Central memory CD8-positive, alpha-beta T cell (primary cell): ENCODE data around the gene PARN.
A peak's percentile ranks its signal among the peaks of the same experiment; 100 is the strongest.
"Not testable (repeated sequence)": the region's sequence is repeated elsewhere in the genome, so short reads cannot be mapped to it uniquely, and the experiment has no call there.

ENCODE experiments used
- ATAC-seq: fragments of 150-1000 bp; cut with Tn5 transposase; replicated peaks from 2 replicates; pipeline ENCODE4 v1.10.0; 2022; ENCODE audit warnings: mild to moderate bottlenecking, moderate FRiP score, moderate number of reproducible peaks; ENCODE audit not compliant: poor library complexity, severe bottlenecking; ENCODE audit errors: extremely low read depth
- DNase-seq, 2 donors: peaks; one replicate each; pipeline ENCODE4 v3.0.0; 2021; ENCODE audit warnings: low spot score in 2 of 2
- H3K27ac Mint-ChIP-seq: one replicate; pipeline ENCODE4 v1.8.0; 2022; ENCODE audit warnings: low read depth, mild to moderate bottlenecking, moderate library complexity, mixed read lengths
- H3K27me3 Mint-ChIP-seq: one replicate; pipeline ENCODE4 v1.8.0; 2022; ENCODE audit warnings: mixed read lengths
- H3K36me3 Mint-ChIP-seq: one replicate; pipeline ENCODE4 v1.8.0; 2022; ENCODE audit warnings: mild to moderate bottlenecking, moderate library complexity, mixed read lengths; ENCODE audit not compliant: insufficient read depth
- H3K4me1 Mint-ChIP-seq: one replicate; pipeline ENCODE4 v1.8.0; 2022; ENCODE audit warnings: mixed read lengths
- H3K4me3 Mint-ChIP-seq: one replicate; pipeline ENCODE4 v1.8.0; 2022; ENCODE audit warnings: mild to moderate bottlenecking, moderate library complexity, mixed read lengths
- H3K9me3 Mint-ChIP-seq: one replicate; pipeline ENCODE4 v1.8.0; 2022; ENCODE audit warnings: mixed read lengths

PARN gene

GRCh38 chr16:14441533-14441932 is 188.5 kb downstream of the PARN start:
- DNase-seq, H3K27ac Mint-ChIP-seq, H3K9me3 Mint-ChIP-seq, H3K4me3 Mint-ChIP-seq, H3K27me3 Mint-ChIP-seq, ATAC-seq: not testable (repeated sequence)
- Mint-ChIP-seq H3K36me3 (peaks cover 17% of the 10 kb centered on the region), H3K4me1 (peaks cover 13% of the 10 kb centered on the region)

DNA sequence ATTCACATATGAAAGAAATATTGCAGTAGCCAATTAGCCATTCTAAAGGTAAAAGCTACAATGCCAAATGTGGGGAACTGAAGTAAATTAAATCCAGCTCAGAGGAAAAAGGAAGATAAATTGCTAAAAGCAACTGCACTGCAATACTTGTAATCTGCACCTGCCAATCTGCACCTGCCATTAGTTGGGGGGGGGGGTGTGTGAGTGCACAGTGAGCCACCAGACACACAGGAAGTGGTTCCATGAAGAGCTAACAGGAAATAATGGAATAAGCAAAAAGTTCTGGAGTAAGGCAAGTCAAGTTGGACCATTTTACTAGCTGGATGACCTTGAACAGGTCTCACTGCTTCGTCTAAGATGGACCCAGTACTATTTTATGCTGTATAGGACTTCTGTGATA is 191.8 kb downstream of the PARN start:
- peaks cover 34% of the 10 kb centered on the region for H3K4me1 Mint-ChIP-seq
- peaks cover 17% of the 10 kb centered on the region for H3K36me3 Mint-ChIP-seq
- H3K27me3 Mint-ChIP-seq, result no peaks in the 10 kb centered on the region
- DNase-seq, result no peak
- H3K9me3 Mint-ChIP-seq, result no peaks in the 10 kb centered on the region
- no peak overlapping the region for H3K27ac Mint-ChIP-seq
- no peak overlapping the region for H3K4me3 Mint-ChIP-seq
- no peak for ATAC-seq

DNA sequence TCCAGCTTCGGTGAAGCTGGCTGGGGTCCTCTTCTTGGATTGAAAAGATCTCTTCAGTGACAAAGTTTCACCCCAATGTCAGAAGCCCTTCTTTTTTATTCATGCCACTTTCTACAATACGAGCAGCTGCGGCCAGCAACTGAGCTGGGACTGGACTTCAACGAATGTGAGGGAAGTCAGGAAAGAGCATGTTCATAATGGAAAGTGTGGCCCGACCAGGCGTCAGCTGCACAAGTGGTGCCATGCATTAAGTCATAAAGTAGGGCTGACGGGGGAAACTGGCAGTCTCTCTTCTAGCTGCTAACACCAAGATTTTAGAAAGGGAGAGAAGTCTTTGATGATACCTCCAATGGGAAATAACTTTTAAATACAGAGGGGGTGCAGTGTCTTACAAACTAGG is 192.6 kb downstream of the PARN start:
- no peaks in the 10 kb centered on the region for H3K9me3 Mint-ChIP-seq
- DNase-seq (no peak), ATAC-seq (no peak)
- H3K4me3 Mint-ChIP-seq, result no peak overlapping the region
- no peaks in the 10 kb centered on the region for H3K27me3 Mint-ChIP-seq
- H3K27ac Mint-ChIP-seq, result no peak overlapping the region
- H3K4me1 Mint-ChIP-seq, result peaks cover 34% of the 10 kb centered on the region
- H3K36me3 Mint-ChIP-seq, result peaks cover 16% of the 10 kb centered on the region

DNA sequence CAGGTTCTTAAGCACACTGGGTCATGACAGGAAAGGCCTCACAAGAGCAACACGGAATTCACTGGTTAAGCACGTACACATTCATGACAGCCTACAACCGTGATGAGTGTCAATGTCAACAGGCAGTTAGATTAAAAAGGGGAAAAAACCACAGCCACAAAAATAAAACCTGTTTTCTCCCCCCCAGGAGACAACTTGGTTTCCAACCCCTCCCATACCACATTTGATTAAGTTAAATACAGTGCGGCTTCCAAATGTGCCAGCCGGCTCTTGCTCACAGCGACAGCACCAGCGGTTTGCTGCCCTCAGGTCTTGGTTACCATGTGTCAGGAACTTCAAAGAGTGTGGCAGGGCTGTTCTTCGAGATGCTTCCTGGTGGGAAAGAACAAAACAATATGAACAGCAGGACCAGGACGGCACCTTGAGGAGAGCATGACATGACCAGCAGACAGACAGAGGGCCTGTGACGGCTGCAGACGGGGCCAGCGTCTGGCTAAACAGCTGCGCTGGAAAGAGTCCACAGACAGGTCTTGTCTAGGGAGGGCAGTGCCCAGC is 193.6 kb downstream of the PARN start:
- peaks cover 18% of the 10 kb centered on the region for H3K36me3 Mint-ChIP-seq
- peak overlapping the region; percentile 71 for H3K4me3 Mint-ChIP-seq
- no peaks in the 10 kb centered on the region for H3K27me3 Mint-ChIP-seq
- peaks cover 34% of the 10 kb centered on the region for H3K4me1 Mint-ChIP-seq
- peak in 1 of 2 donors; percentile 48 for DNase-seq
- peak; percentile 87 for ATAC-seq
- H3K9me3 Mint-ChIP-seq, result no peaks in the 10 kb centered on the region
- peak overlapping the region; percentile 90 for H3K27ac Mint-ChIP-seq

GRCh38 chr16:14434860-14435259 is 195.2 kb downstream of the PARN start:
- H3K4me1 Mint-ChIP-seq, result peaks cover 34% of the 10 kb centered on the region
- H3K4me3 Mint-ChIP-seq, result no peak overlapping the region
- DNase-seq (no peak), ATAC-seq (no peak)
- no peaks in the 10 kb centered on the region for H3K9me3 Mint-ChIP-seq
- H3K27me3 Mint-ChIP-seq, result no peaks in the 10 kb centered on the region
- peaks cover 17% of the 10 kb centered on the region for H3K36me3 Mint-ChIP-seq
- H3K27ac Mint-ChIP-seq, result no peak overlapping the region

DNA sequence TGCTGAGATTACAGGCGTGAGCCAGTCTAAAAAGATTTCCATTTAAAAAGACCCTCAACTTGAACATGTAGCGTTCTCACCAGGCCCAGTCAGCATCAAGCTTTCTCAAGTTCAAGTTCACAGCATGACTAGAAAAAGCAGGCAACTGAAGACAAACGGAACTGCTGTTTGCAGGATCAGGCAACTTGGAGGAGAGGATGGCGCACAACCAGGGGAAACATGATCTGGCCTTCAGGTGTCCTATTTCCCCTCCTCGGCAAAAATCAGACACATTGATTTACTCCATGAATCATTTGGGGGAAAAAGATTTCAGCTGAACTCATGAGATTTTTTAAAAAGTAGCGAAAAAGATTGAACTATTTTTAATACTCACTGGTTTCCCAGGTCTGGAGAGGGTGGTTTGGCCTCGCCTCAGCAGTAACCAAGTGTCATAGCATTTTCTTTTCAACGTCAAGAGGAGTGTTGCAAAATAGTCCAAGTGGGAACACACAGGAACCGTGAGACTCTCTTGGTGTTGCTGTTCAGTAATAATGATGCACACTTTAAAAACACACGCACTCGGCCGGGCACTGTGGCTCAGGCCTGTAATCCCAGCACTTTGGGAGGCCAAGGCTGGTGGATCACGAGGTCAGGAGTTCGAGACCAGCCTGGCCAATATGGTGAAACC is 201.0 kb downstream of the PARN start:
- H3K4me1 Mint-ChIP-seq, ATAC-seq, DNase-seq, H3K27me3 Mint-ChIP-seq, H3K27ac Mint-ChIP-seq, H3K36me3 Mint-ChIP-seq, H3K4me3 Mint-ChIP-seq, H3K9me3 Mint-ChIP-seq: not testable (repeated sequence)

DNA sequence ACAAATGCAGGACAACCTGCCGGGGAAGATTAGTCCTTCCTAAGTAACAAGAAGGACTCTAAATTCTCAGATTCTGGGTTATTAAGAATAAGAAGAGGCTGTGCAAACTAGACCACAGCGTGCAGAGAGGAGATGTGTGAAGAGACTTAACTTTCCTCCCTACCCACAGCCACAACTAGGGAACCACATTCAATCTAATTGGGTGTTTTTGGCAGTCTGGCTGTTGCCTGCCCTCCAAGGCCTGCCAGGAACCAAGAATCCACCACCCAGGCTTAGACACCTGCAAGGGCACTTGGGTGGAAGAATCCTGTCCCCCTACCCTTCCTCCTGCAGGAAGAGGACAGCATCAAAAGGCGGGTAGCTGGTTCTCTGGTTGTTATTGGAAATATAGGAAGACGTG is 202.0 kb downstream of the PARN start:
- no peaks in the 10 kb centered on the region for H3K27me3 Mint-ChIP-seq

GRCh38 chr16:14427371-14427948 is 202.6 kb downstream of the PARN start:
- Mint-ChIP-seq H3K27ac (no peak overlapping the region), H3K9me3 (no peaks in the 10 kb centered on the region), H3K27me3 (no peaks in the 10 kb centered on the region), H3K36me3 (peaks cover 8% of the 10 kb centered on the region), H3K4me1 (no peaks in the 10 kb centered on the region), H3K4me3 (no peak overlapping the region)
- no peak for ATAC-seq
- DNase-seq, result no peak

More for the DNA sequence above, 202.0 kb downstream of the PARN start:
- ATAC-seq, result no peak
- Mint-ChIP-seq H3K9me3 (no peaks in the 10 kb centered on the region), H3K4me1 (no peaks in the 10 kb centered on the region), H3K27ac (no peak overlapping the region), H3K4me3 (no peak overlapping the region), H3K36me3 (peaks cover 7% of the 10 kb centered on the region)
- no peak for DNase-seq

- no peak for ATAC-seq
- H3K36me3 Mint-ChIP-seq, result peaks cover 7% of the 10 kb centered on the region
- H3K4me3 Mint-ChIP-seq, result no peak overlapping the region
- DNase-seq, result no peak
- H3K27ac Mint-ChIP-seq, result no peak overlapping the region
- no peaks in the 10 kb centered on the region for H3K4me1 Mint-ChIP-seq
- no peaks in the 10 kb centered on the region for H3K27me3 Mint-ChIP-seq
- no peaks in the 10 kb centered on the region for H3K9me3 Mint-ChIP-seq
Observed at GRCh38 chr16:14424595-14424994, 205.5 kb downstream of the PARN start.

DNA sequence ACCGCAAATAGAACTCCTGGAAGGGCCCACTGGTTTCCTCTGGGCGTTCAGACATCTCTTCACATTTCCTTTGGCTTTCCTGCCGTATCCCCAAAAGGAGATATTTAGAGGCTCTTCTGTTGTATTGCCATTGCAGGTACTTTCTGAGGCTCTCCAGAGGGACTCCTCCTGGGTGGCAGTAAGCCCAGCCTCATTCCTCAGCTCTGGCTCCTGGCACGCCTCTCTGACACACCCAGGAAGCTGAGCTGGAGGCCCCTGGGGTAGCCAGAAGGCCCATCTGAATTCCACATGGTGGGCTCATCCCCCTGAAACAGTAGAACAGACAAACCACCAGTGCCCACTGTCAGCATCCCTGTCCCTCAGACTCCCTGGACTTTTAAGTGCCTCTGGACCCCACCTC is 206.7 kb downstream of the PARN start:
- H3K27ac Mint-ChIP-seq, result no peak overlapping the region
- no peak overlapping the region for H3K4me3 Mint-ChIP-seq
- no peaks in the 10 kb centered on the region for H3K4me1 Mint-ChIP-seq

DNA sequence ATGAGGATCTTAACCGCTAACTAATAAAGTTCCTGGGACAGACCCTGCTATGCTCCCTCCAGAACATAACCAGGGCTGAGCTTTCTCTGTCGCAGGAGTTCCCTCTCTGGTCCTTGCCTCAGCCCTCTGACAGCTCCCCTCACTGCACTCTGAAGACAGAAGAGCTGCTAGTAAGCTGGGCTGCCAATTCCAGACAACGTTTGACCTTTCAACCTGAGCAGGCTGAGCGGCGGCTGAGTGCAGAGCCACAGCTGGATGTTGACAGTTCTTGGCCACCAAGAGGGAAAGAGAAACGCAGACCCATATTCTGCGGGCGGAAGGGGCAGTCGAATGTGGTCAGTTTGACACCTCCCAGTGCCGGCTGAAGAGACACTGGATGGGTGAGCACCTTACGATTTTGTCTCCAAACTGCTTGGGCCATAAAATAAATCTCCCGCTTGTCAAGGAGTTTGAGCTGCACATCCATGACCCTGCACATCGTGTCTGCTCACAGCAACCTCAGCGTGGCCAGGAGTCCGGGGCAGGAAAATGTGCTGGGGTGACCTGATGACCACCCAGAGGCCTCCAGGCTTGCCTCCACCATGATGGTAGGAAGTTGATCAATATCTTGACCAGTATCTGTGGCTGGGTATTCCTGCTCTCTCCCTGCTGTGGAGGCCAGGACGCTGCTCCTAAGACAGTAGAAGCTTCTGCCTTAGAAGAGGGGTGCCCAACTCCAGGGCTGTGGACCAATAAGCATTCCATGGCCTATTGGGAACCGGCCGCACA is 209.2 kb downstream of the PARN start:
- H3K9me3 Mint-ChIP-seq, result no peaks in the 10 kb centered on the region
- no peak overlapping the region for H3K27ac Mint-ChIP-seq
- no peaks in the 10 kb centered on the region for H3K4me1 Mint-ChIP-seq
- no peak for ATAC-seq
- H3K4me3 Mint-ChIP-seq, result no peak overlapping the region
- no peaks in the 10 kb centered on the region for H3K27me3 Mint-ChIP-seq
- H3K36me3 Mint-ChIP-seq, result peaks cover 3% of the 10 kb centered on the region
- no peak for DNase-seq

More for the DNA sequence above, 206.7 kb downstream of the PARN start:
- Mint-ChIP-seq H3K36me3 (peaks cover 3% of the 10 kb centered on the region), H3K27me3 (no peaks in the 10 kb centered on the region), H3K9me3 (no peaks in the 10 kb centered on the region)
- ATAC-seq (no peak), DNase-seq (no peak)

GRCh38 chr16:14420243-14420642 is 209.8 kb downstream of the PARN start:
- H3K4me3 Mint-ChIP-seq, H3K4me1 Mint-ChIP-seq, H3K27ac Mint-ChIP-seq, ATAC-seq, H3K36me3 Mint-ChIP-seq, H3K27me3 Mint-ChIP-seq, DNase-seq, H3K9me3 Mint-ChIP-seq: not testable (repeated sequence)

DNA sequence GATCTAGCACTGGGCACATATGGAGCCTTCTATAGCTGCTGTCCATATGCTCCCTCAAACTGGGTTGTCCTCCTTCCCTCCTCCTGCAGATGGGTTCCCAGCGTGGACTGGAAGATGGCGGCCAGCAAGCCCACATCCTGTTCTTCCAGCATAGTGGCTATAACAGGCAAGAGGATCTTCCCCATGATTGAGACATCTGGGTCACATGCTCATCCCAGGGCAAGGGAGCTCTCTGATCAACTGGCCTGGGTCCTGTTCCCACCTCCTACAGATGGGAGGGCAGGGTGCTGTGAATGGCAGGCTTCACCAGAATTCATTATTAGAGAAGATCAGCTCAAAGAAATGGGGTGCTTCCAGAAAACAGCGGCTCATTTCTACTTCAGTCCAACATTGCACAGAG is 210.2 kb downstream of the PARN start:
- DNase-seq, result no peak
- peaks cover 3% of the 10 kb centered on the region for H3K36me3 Mint-ChIP-seq
- no peaks in the 10 kb centered on the region for H3K27me3 Mint-ChIP-seq
- H3K4me3 Mint-ChIP-seq, result no peak overlapping the region
- H3K4me1 Mint-ChIP-seq, result no peaks in the 10 kb centered on the region
- no peaks in the 10 kb centered on the region for H3K9me3 Mint-ChIP-seq
- H3K27ac Mint-ChIP-seq, result no peak overlapping the region
- no peak for ATAC-seq
